CD4-positive, alpha-beta T cell (primary cell): ENCODE measurements around the gene RFX8. TPM values are rescaled to one million over a fixed set of nuclear protein-coding genes. Genes with fewer than 3 reads are reported as not detected.
"Not testable (repeated sequence)": the region's sequence is repeated elsewhere in the genome, so short reads cannot be mapped to it uniquely, and the experiment has no call there.

Experiments used
- ATAC-seq: fragments of 200-7000 bp; cut with Tn5 transposase; one replicate; pipeline ENCODE4 v1.10.0; 2022; ENCODE audit warnings: mild to moderate bottlenecking; ENCODE audit not compliant: poor library complexity
- CTCF ChIA-PET: fragments of 350-600 bp; sonication (Branson Sonifier 250); formaldehyde crosslinking; loops from one replicate; lab custom pipeline; 2021; ENCODE audit warnings: antibody characterized with exemption, inconsistent platforms; lab: Charles Lee
- POLR2A ChIA-PET: fragments of 350-600 bp; sonication (Branson Sonifier 250); formaldehyde crosslinking; loops from one replicate; lab custom pipeline; 2021; ENCODE audit warnings: antibody characterized with exemption, inconsistent platforms; lab: Charles Lee
- DNase-seq, 14 experiments: peaks; one replicate each; pipeline ENCODE4 v3.0.0-alpha.2; 2013 to 2020; ENCODE audit warnings: mixed read lengths in 2 of 14
- H3K27ac ChIP-seq, 2 donors: one replicate each; pipeline versions ENCODE4 v1.5.1 to v1.7.0; 2013; ENCODE audit warnings: low read length in 2 of 2, low read depth in 1 of 2, mild to moderate bottlenecking in 1 of 2
- H3K27me3 ChIP-seq, 2 experiments: 1 replicate in 1 of 2; 2 replicates in 1 of 2; pipeline versions ENCODE4 v1.6.1 to v1.7.0; 2013; ENCODE audit warnings: low read length in 2 of 2, control low read depth in 1 of 2, mild to moderate bottlenecking in 1 of 2, moderate library complexity in 1 of 2; ENCODE audit not compliant: insufficient read depth in 2 of 2, control insufficient read depth in 1 of 2
- H3K36me3 ChIP-seq: one replicate; pipeline ENCODE4 v1.6.1; 2013; ENCODE audit warnings: low read length, control low read depth; ENCODE audit not compliant: insufficient read depth
- H3K4me1 ChIP-seq: one replicate; pipeline ENCODE4 v1.6.1; 2013; ENCODE audit warnings: low read length, control low read depth; ENCODE audit not compliant: insufficient read depth
- H3K4me3 ChIP-seq: one replicate; pipeline ENCODE4 v1.5.1; 2013; ENCODE audit warnings: mild to moderate bottlenecking, low read length, moderate library complexity
- H3K9me3 ChIP-seq, 2 experiments: 1 replicate in 1 of 2; 2 replicates in 1 of 2; pipeline versions ENCODE4 v1.6.1 to v1.7.0; 2013; ENCODE audit warnings: low read length in 2 of 2, mild to moderate bottlenecking in 2 of 2, control low read depth in 1 of 2, moderate library complexity in 1 of 2; ENCODE audit not compliant: control insufficient read depth in 1 of 2, insufficient read depth in 1 of 2
- H3K27ac Mint-ChIP-seq: one replicate; pipeline ENCODE4 v1.8.0; 2020; ENCODE audit warnings: mixed read lengths
- H3K27me3 Mint-ChIP-seq: one replicate; pipeline ENCODE4 v1.8.0; 2021; ENCODE audit warnings: mixed read lengths
- H3K36me3 Mint-ChIP-seq: one replicate; pipeline ENCODE4 v1.8.0; 2021; ENCODE audit warnings: low read depth, mixed read lengths
- H3K4me1 Mint-ChIP-seq: one replicate; pipeline ENCODE4 v1.8.0; 2021; ENCODE audit warnings: low read depth, mixed read lengths
- H3K4me3 Mint-ChIP-seq: one replicate; pipeline ENCODE4 v1.8.0; 2020; ENCODE audit warnings: mild to moderate bottlenecking, mixed read lengths
- H3K9me3 Mint-ChIP-seq: one replicate; pipeline ENCODE4 v1.8.0; 2020; ENCODE audit warnings: mixed read lengths
- CTCF ChIP-seq: fragments of 200-600 bp; IDR thresholded peaks from one replicate; pipeline ENCODE4 v1.8.0; 2022; ENCODE audit warnings: antibody characterized with exemption, mild to moderate bottlenecking
- intact Hi-C, 2 experiments: fragments of 100-400 bp; cut with DNase I in 1 of 2; cut with micrococcal nuclease in 1 of 2; formaldehyde crosslinking; loops; one replicate each; pipeline versions ENCODE4 v1.15.1 to v1.9.0; 2023 to 2025; cut with DNase I, micrococcal nuclease
- total RNA-seq, 174 experiments: library from RNA in 2 of 174; stranded (reverse) in 2 of 174; gene quantifications; one replicate each; pipeline ENCODE4 v1.2.3 and lab custom pipeline; 2021 to 2026

RFX8 gene
- total RNA-seq, 2 experiments from 2014 or later = 0.67 to 1.1 TPM

GRCh38 chr2:101442042-101442666 is 32.8 kb downstream of the RFX8 start:
- no peaks in the 10 kb centered on the region for H3K27me3 ChIP-seq
- no peak for TF ChIP-seq CTCF
- peaks cover 4% of the 10 kb centered on the region for H3K36me3 Mint-ChIP-seq
- CTCF ChIA-PET = no interaction called here
- no peak overlapping the region for H3K4me3 ChIP-seq
- ATAC-seq (no peak), DNase-seq (peak in 2 of 14 experiments; percentile 13 to 24)
- intact Hi-C loops = no loop called here
- peaks cover 11% of the 10 kb centered on the region for H3K4me1 Mint-ChIP-seq
- no peaks in the 10 kb centered on the region for H3K36me3 ChIP-seq
- H3K27ac Mint-ChIP-seq = no peak overlapping the region
- H3K9me3 ChIP-seq = peaks cover 0 to 13% of the 10 kb centered on the region in 2 experiments
- POLR2A ChIA-PET = no interaction called here
- no peaks in the 10 kb centered on the region for H3K27me3 Mint-ChIP-seq
- H3K9me3 Mint-ChIP-seq = peaks cover 5% of the 10 kb centered on the region
- no peak overlapping the region for H3K4me3 Mint-ChIP-seq
- no peak overlapping the region for H3K27ac ChIP-seq
- no peaks in the 10 kb centered on the region for H3K4me1 ChIP-seq

- no peak overlapping the region for H3K4me3 Mint-ChIP-seq
- Histone ChIP-seq H3K27me3 (no peaks in the 10 kb centered on the region), H3K4me3 (no peak overlapping the region), H3K27ac (no peak overlapping the region), H3K36me3 (no peaks in the 10 kb centered on the region), H3K4me1 (no peaks in the 10 kb centered on the region), H3K9me3 (peaks cover 0 to 12% of the 10 kb centered on the region in 2 experiments)
- ATAC-seq (no peak), DNase-seq (no peak)
- no peak overlapping the region for H3K27ac Mint-ChIP-seq
- no peak for TF ChIP-seq CTCF
- ChIA-PET POLR2A (interaction anchor here (0.8 kb wide), 1 partner anchor 24 kb away, joined by 3 read pairs; no protein-coding TSS in a partner anchor), CTCF (no interaction called here)
- H3K9me3 Mint-ChIP-seq = peaks cover 5% of the 10 kb centered on the region
- no peaks in the 10 kb centered on the region for H3K27me3 Mint-ChIP-seq
- peaks cover 4% of the 10 kb centered on the region for H3K36me3 Mint-ChIP-seq
- peaks cover 11% of the 10 kb centered on the region for H3K4me1 Mint-ChIP-seq
- intact Hi-C loops = no loop called here
These were observed 34.7 kb downstream of the RFX8 start for GRCh38 chr2:101440127-101440738.

- Histone ChIP-seq H3K27ac (no peak overlapping the region), H3K36me3 (no peaks in the 10 kb centered on the region), H3K4me3 (no peak overlapping the region), H3K4me1 (no peaks in the 10 kb centered on the region), H3K9me3 (peaks cover 0 to 9% of the 10 kb centered on the region in 2 experiments), H3K27me3 (no peaks in the 10 kb centered on the region)
- ATAC-seq (no peak), DNase-seq (no peak)
- H3K4me1 Mint-ChIP-seq = peaks cover 11% of the 10 kb centered on the region
- H3K27me3 Mint-ChIP-seq = no peaks in the 10 kb centered on the region
- no peak overlapping the region for H3K4me3 Mint-ChIP-seq
- no peak for TF ChIP-seq CTCF
- CTCF ChIA-PET = no interaction called here
- intact Hi-C loops = no loop called here
- H3K27ac Mint-ChIP-seq = no peak overlapping the region
- POLR2A ChIA-PET = interaction anchor here (0.8 kb wide), 1 partner anchor 25 kb away, joined by 3 read pairs; no protein-coding TSS in a partner anchor
- peaks cover 4% of the 10 kb centered on the region for H3K36me3 Mint-ChIP-seq
- peaks cover 2% of the 10 kb centered on the region for H3K9me3 Mint-ChIP-seq
These were observed 35.2 kb downstream of the RFX8 start for GRCh38 chr2:101439716-101440115.

- DNase-seq, H3K4me1 ChIP-seq, intact Hi-C loops, H3K27ac ChIP-seq, H3K27me3 ChIP-seq, POLR2A ChIA-PET, H3K36me3 Mint-ChIP-seq, CTCF ChIA-PET, H3K36me3 ChIP-seq, ATAC-seq, H3K4me3 ChIP-seq, H3K9me3 Mint-ChIP-seq, H3K27me3 Mint-ChIP-seq, H3K27ac Mint-ChIP-seq, H3K4me3 Mint-ChIP-seq, H3K9me3 ChIP-seq: not testable (repeated sequence)
- peaks cover 11% of the 10 kb centered on the region for H3K4me1 Mint-ChIP-seq
These were observed 36.4 kb downstream of the RFX8 start for GRCh38 chr2:101438555-101438954.
